ENCODE data around the gene TOMM20L. TPM values are rescaled to one million over a fixed set of nuclear protein-coding genes. Genes with fewer than 3 reads are reported as not detected.

The TOMM20L gene
- total RNA-seq, 1 donor from 2014 or later: not detected

GRCh38 chr14:58426670-58427280 is 31.0 kb downstream of the TOMM20L start:
- peak; percentile 80 for DNase-seq (ENCODE audit: low read depth)

GRCh38 chr14:58427281-58428117 is 31.8 kb downstream of the TOMM20L start, which contains the start of the genes KIAA0586 and TIMM9:
Gene KIAA0586, plus strand, starts transcription at chr14:58427719. Its CDS starts 546 bp downstream, at chr14:58428265.
Gene TIMM9, minus strand, starts transcription at chr14:58427531. Its CDS starts 15,586 bp downstream, at chr14:58411945.
- peak; percentile 99 for DNase-seq (ENCODE audit: low read depth)

GRCh38 chr14:58428118-58428683 is 32.5 kb downstream of the TOMM20L start:
- peak; percentile 53 for DNase-seq (ENCODE audit: low read depth)

GRCh38 chr14:58430156-58430555 is 34.4 kb downstream of the TOMM20L start:
- no peak for DNase-seq (ENCODE audit: low read depth)

GRCh38 chr14:58439476-58439875 is 43.7 kb downstream of the TOMM20L start:
- DNase-seq (ENCODE audit: low read depth): no peak

GRCh38 chr14:58444627-58445026 is 48.9 kb downstream of the TOMM20L start:
- no peak for DNase-seq (ENCODE audit: low read depth)

GRCh38 chr14:58455593-58456265 is 60.0 kb downstream of the TOMM20L start:
- no peak for DNase-seq (ENCODE audit: low read depth)

Other genes with a start within 250 kb of the TOMM20L start
- 1.1 and 1.4 TPM in 2 replicates for gene ARMH4, start 243.7 kb upstream of the TOMM20L start, total RNA-seq
- 95.1 and 100 TPM in 2 replicates for gene ACTR10, start 195.8 kb upstream of the TOMM20L start, total RNA-seq
- gene PSMA3, start 151.1 kb upstream of the TOMM20L start, total RNA-seq: 83.0 and 88.5 TPM in 2 replicates
- gene ARID4A, start 97.4 kb upstream of the TOMM20L start, total RNA-seq: 11.8 and 12.2 TPM in 2 replicates
- gene TIMM9, start 31.6 kb downstream of the TOMM20L start, total RNA-seq: 111 and 132 TPM in 2 replicates
- 18.9 and 32.9 TPM in 2 replicates for gene KIAA0586, start 31.8 kb downstream of the TOMM20L start, total RNA-seq
- gene DACT1, start 242.0 kb downstream of the TOMM20L start, total RNA-seq: 9.7 and 30.4 TPM in 2 replicates